ENCODE results near the gene PDZK1IP1. TPM values are rescaled to one million over a fixed set of nuclear protein-coding genes. Genes with fewer than 3 reads are reported as not detected.
A peak's percentile ranks its signal among the peaks of the same experiment; 100 is the strongest.
"Not testable (repeated sequence)": the region's sequence is repeated elsewhere in the genome, so short reads cannot be mapped to it uniquely, and the experiment has no call there.

The PDZK1IP1 gene
- total RNA-seq, 1 donor, result not detected

DNA sequence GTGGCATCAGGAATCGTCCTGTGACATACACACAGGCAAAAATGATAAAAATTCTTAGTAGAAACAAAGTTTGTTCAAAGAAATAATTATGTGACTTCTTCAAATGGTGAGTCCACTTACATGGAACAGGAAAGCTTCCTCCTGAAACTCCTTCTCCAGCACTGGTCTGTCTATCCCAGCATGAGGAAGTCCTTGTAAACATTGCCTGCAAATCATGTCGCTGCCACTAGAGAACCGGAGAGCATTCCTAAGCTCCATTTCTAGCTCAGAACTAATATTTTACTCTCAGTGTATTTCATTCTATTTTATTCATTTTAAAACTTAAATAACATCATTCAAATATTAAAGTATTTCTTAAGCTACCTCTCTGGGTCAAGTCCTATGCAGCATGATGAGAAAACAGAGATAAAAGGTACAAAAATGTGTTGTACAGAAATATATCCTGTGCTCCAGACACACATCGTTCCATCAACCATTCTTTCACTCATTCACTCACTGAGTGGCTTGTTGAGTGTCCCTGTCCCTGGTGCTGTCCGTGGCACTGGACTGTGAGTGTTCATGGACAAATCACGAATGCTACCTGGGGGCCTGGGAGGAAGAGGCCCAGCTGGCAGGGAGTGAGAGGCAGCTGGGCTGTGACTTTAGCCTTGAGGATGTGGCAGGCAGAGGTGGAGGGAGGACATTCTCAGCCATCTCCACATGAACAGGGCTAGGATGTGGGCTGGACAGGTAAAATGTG lies 42.6 kb downstream of the PDZK1IP1 start:
- TF ChIP-seq CTCF (IDR thresholded peaks at IDR 0.05; ENCODE audit: insufficient read depth, low read length), result no peak
- DNase-seq (ENCODE audit: low read depth), result no peak
- H3K4me3 ChIP-seq (ENCODE audit: low read depth, low read length), result no peak overlapping the region

GRCh38 chr1:47146495-47146894 lies 43.3 kb downstream of the PDZK1IP1 start:
- not testable (repeated sequence) for H3K4me3 ChIP-seq (ENCODE audit: low read depth, low read length); DNase-seq (ENCODE audit: low read depth)

GRCh38 chr1:47143654-47144053 lies 46.2 kb downstream of the PDZK1IP1 start:
- H3K4me3 ChIP-seq (ENCODE audit: low read depth, low read length); DNase-seq (ENCODE audit: low read depth): not testable (repeated sequence)
- TF ChIP-seq CTCF (IDR thresholded peaks at IDR 0.05; ENCODE audit: insufficient read depth, low read length), result peak; percentile 4

- not testable (repeated sequence) for H3K4me3 ChIP-seq (ENCODE audit: low read depth, low read length); DNase-seq (ENCODE audit: low read depth)
These were observed 49.5 kb downstream of the PDZK1IP1 start for GRCh38 chr1:47140358-47140757.

DNA sequence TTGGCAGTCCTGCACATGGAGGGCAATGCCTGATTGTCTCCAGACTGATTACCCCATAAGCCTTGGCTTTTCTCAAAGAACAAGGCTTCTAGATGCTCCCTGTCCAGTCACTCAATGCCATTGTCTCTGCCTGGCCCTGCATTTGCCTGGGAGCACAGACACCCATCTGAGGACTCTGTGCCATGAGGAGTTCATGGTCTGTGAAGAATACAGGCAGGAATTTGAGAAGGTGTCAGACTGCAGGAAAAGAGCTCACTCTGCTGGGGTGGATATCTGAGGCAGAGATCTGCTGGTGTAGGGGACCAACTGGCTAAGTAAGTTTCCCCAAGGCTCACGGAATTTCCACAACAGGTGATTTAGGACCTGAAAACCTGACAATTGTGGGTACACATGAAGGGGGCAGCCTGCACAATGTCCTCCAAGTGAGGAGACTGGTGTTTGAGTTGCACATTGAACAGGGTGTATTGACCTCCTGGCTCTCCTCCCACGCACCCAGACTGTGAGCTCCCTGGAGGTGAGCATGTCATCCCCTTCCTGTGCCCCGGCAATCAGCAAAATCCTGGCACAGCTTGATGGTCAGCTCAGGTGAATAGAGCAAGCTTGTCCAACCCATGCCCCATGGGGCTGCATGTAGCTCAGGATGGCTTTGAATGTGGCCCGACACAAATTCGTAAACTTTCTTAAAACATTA lies 51.8 kb downstream of the PDZK1IP1 start:
- no peak for DNase-seq (ENCODE audit: low read depth)
- H3K4me3 ChIP-seq (ENCODE audit: low read depth, low read length), result no peak overlapping the region
- TF ChIP-seq CTCF (IDR thresholded peaks at IDR 0.05; ENCODE audit: insufficient read depth, low read length), result no peak

- no peak within 1 kb of the TSS for H3K4me3 ChIP-seq (ENCODE audit: low read depth, low read length)
- no peak for TF ChIP-seq CTCF (IDR thresholded peaks at IDR 0.05; ENCODE audit: insufficient read depth, low read length)
- DNase-seq (ENCODE audit: low read depth), result no peak
These were observed 52.6 kb downstream of the PDZK1IP1 start, which contains the start of gene CYP4A22 for GRCh38 chr1:47137198-47137597. Gene CYP4A22 (plus strand): TSS chr1:47137441. CDS start chr1:47137486, 45 bp downstream.

Other genes starting within 250 kb of the PDZK1IP1 start
- not detected in 2 replicates for gene CYP4A11, start 248.6 kb downstream of the PDZK1IP1 start, total RNA-seq (ENCODE audit: low replicate concordance)
- 2.1 and 3.3 TPM in 2 replicates for gene CYP4X1, start 166.4 kb downstream of the PDZK1IP1 start, total RNA-seq (ENCODE audit: low replicate concordance)
- not detected in 2 replicates for gene CYP4Z1, start 122.8 kb downstream of the PDZK1IP1 start, total RNA-seq (ENCODE audit: low replicate concordance)
- gene CYP4A22, start 52.6 kb downstream of the PDZK1IP1 start, total RNA-seq (ENCODE audit: low replicate concordance), result not detected in 2 replicates
- 0.08 and 0.36 TPM in 2 replicates for gene TAL1, start 42.2 kb upstream of the PDZK1IP1 start, total RNA-seq (ENCODE audit: low replicate concordance)
- gene STIL, start 124.1 kb upstream of the PDZK1IP1 start, total RNA-seq (ENCODE audit: low replicate concordance), result 3.9 and 29.1 TPM in 2 replicates
- 87.8 and 138 TPM in 2 replicates for gene CMPK1, start 143.8 kb upstream of the PDZK1IP1 start, total RNA-seq (ENCODE audit: low replicate concordance)
- not detected in 2 replicates for gene FOXE3, start 226.2 kb upstream of the PDZK1IP1 start, total RNA-seq (ENCODE audit: low replicate concordance)
- gene FOXD2, start 248.0 kb upstream of the PDZK1IP1 start, total RNA-seq (ENCODE audit: low replicate concordance), result under 0.01 and 0.36 TPM in 2 replicates